ENCODE data around the gene NPR3. TPM values are rescaled to one million over a fixed set of nuclear protein-coding genes. Genes with fewer than 3 reads are reported as not detected.
"Not testable (repeated sequence)": the region's sequence is repeated elsewhere in the genome, so short reads cannot be mapped to it uniquely, and the experiment has no call there.

NPR3 gene
- total RNA-seq, 1 donor from 2014 or later, result 1.4 TPM

DNA sequence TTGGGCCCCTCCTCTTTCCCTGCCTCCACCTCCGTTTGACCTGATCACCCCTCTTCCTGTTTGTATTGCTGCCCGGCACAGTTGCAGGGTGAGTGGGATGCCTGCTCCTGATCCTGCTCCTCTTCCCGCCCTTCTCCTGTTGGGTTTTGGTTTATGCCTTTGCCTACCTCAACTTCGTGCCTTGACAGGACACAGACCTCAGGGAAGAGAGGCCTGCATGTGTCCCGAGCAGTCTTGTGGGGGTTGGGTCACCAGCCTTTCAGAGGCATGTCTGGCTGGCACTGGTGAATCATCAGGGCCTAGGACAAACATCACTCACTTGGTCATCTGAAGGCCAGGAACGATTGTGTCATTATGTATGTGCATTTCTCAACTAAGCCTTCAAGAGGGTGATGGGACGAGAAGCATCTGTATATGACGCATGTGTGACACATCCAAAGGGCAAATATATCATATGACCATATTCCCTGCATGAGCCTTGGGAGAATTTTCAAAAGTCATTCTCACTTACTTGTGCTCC lies 56.9 kb downstream of the NPR3 start:
- no peak for DNase-seq (ENCODE audit: low spot score)

- no peak for DNase-seq (ENCODE audit: low spot score)
Measured at GRCh38 chr5:32769711-32770110, 58.6 kb downstream of the NPR3 start.

DNA sequence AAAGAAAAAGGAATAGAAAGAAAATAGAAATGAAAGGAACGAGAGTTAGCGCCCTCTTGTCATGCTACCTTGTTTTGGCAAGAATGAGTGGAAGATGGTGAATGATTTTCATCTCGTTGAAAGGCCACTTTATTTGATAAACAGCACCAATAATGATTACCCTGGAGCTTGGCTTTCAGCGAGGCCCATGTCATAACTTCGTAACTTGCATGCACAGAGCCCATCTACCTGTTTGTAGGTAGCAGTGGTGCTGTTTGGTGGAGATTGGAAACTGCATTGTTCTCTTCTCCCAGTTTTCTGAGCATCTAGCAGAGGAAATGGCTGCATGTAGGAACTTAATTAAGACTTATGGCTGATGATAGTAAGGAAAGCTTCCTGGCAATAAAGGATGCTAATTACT lies 59.3 kb downstream of the NPR3 start:
- no peak for DNase-seq (ENCODE audit: low spot score)

GRCh38 chr5:32771037-32771436 lies 59.9 kb downstream of the NPR3 start:
- DNase-seq (ENCODE audit: low spot score), result no peak

- no peak for DNase-seq (ENCODE audit: low spot score)
Measured at GRCh38 chr5:32773944-32774343, 62.8 kb downstream of the NPR3 start.

GRCh38 chr5:32776200-32776599 lies 65.1 kb downstream of the NPR3 start:
- DNase-seq (ENCODE audit: low spot score), result no peak

GRCh38 chr5:32777222-32777621 lies 66.1 kb downstream of the NPR3 start:
- no peak for DNase-seq (ENCODE audit: low spot score)

DNA sequence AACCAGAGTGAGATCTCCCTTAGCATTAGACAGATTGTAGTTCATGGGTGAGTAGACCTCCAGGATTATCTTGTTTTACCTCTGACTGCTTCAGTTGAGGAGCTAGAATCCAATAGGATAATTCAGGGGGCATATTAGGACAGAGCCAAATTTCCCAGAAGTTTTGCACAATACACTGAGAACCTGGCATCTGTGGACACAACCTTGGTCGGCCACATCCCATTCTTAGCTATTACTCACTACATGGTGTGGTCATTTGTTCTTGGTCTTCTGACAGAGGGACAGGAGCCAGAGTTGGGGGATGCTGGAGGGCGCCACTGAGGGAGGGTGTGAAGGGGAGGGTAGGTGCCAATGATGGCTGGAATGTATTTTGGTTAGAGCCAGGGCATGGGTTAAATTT lies 66.6 kb downstream of the NPR3 start:
- DNase-seq (ENCODE audit: low spot score), result no peak

GRCh38 chr5:32778403-32778802 lies 67.3 kb downstream of the NPR3 start:
- DNase-seq (ENCODE audit: low spot score), result no peak

- no peak for DNase-seq (ENCODE audit: low spot score)
Measured at GRCh38 chr5:32779754-32780415, 68.8 kb downstream of the NPR3 start.

GRCh38 chr5:32780508-32780919 lies 69.4 kb downstream of the NPR3 start:
- no peak for DNase-seq (ENCODE audit: low spot score)

DNA sequence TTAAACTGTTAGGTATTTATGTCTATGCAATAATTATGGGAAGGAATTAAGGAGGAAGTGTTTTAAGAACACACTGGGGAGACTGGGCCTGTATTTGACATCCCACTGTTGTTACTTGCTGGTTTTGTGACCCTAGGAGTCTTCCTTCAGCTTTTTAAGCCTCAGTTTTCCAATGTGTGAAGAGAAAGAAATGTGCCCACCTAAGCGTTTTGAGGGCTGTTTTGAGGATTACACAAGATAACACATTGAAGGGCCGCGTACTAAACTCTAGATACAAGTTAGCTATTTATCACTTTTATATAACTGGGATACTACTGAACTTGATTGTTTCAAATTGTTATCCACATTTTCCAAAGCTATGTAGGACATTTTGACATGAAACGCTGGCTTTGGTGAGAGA lies 72.5 kb downstream of the NPR3 start:
- no peak for DNase-seq (ENCODE audit: low spot score)

- no peak for DNase-seq (ENCODE audit: low spot score)
Measured at GRCh38 chr5:32785611-32786254, 74.6 kb downstream of the NPR3 start.

DNA sequence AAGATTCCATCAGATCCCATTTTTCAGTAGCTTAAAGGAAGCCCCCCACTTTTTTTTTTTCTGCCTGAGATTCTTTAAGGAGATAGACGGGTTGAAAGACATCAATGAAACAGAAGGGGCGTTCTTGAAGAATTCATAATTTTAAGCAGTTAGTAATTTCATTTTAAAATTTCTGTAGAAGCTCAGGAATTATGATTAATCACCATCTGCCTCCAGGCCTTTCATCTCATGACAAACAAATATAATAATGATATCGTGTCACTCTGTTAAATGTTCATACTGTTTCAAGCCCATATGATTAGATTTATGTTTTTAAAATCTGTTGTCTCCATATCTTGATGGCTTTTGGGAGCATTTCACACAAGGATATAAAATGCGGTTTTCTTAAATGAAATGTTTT lies 75.2 kb downstream of the NPR3 start:
- no peak for DNase-seq (ENCODE audit: low spot score)

DNA sequence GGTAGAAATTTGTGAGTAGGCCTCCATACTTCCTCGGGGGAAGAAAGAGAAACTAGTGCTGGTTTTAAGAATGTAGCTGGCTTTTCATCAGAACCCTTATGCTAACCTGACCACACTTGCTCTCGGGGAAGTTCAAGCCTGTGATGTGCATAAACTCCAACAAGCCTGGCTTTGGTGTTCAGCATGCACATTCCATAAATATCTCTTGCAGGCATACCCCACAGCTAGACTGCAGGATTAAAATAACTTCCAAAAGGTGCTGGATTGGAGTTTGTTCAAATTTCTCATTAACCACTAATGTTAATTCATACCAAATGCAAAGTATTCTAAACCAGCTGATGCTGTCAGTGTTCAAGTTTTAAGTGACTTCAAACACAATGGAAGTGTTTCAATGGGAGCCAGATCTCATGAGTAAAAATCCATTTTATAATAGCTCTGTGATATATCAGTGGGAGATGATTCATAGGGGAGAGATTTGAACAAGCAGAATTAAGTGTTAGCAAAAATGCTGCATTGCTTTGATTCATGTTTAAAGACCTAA lies 79.4 kb downstream of the NPR3 start:
- DNase-seq (ENCODE audit: low spot score), result no peak

DNA sequence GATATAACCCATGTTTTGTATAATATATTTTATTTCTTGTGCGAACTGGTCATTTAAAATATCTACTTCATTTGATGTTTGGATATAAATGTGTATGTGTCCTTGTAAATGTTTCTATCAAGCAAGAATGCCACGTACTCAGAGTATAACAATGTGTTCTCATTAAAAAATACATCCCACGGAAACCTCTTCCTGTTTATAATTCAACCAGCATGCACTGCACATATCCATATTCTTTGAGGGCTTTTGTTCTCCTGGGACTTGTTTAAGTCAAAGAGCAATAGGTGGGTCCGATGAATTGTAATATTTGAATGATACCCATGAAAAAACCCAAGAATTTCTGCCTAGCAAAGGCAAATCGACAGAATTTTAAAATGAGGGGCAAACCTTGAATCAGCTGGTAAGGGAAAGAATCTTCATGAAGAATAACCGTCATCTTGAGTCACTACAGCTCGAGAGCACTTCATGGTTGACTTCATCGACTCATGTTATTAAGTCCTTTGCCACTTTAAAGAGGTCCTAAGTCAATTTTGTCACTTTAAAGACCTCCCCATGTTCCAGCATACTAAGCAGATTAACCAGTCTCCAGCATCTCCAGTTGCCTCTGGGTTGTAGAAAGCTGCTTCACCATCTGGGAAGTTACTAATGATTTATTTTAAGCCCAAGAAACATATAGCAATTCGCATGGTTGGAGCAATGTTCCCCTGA lies 80.6 kb downstream of the NPR3 start:
- DNase-seq (ENCODE audit: low spot score), result no peak

- no peak for DNase-seq (ENCODE audit: low spot score)
Measured at GRCh38 chr5:32794086-32794485, 83.0 kb downstream of the NPR3 start.

- no peak for DNase-seq (ENCODE audit: low spot score)
Measured at GRCh38 chr5:32802764-32803163, 91.6 kb downstream of the NPR3 start.

- DNase-seq (ENCODE audit: low spot score), result no peak
Measured at GRCh38 chr5:32803656-32804055, 92.5 kb downstream of the NPR3 start.

DNA sequence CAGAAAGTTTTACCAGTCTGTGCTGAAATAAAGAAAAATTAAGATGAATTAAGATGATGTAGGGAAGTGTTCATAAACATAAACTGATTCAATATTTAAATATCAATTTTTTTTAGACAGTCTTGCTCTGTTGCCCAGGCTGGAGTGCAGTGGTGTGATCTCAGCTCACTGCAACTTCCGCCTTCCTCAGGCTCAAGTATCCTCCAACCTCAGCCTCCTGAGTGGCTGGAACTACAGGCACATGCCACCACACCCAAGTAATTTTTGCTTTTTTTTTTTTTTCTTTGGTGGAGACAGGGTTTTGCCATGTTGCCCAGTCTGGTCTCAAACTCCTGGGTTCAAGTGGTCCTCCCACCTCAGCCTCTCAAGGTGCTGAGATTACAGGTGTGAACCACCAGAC lies 94.3 kb downstream of the NPR3 start:
- DNase-seq (ENCODE audit: low spot score), result not testable (repeated sequence)

GRCh38 chr5:32805971-32806638 lies 95.0 kb downstream of the NPR3 start:
- no peak for DNase-seq (ENCODE audit: low spot score)

DNA sequence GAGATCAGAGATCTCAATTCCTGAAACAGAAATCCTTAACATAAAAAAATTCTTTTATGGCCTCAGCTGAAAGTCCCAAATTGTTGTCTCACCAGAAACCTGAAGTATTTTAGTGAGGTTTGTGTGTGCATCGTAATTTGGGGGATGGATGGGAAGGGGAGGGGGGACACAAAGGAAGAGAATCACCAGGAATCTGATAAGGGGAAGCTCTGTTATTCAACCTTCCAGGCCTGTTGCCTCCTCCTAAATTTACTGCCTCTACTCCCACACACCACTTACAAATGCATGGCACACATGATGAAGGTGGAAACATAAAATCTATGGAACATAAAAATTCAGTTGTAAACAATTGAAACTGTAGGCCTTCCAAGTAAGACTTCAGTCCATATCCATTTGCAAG lies 97.7 kb downstream of the NPR3 start:
- DNase-seq (ENCODE audit: low spot score), result no peak

Data from ureter (tissue), 1 donor.